ENCODE measurements around the gene SLC40A1.

DNA sequence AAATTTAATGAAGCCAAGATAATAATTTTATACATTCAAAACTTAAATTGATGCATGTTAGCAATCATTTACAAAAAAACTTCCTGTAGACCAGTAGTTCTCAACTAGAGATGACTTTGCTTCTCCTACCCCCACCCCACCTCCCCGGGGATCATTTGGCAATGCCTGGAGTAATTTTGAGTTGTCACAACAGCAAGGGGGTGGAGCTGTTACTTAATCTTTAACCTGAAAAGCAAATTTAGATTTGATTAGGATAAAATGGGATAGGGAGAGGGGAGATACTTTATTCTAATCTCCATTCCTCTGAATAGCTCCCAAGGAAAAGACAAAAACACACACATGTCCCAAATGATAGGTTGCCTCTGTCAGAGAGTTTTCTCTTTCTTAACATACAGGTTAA is 4.2 kb downstream of the SLC40A1 start:
- TF ChIP-seq, protein P1, sequence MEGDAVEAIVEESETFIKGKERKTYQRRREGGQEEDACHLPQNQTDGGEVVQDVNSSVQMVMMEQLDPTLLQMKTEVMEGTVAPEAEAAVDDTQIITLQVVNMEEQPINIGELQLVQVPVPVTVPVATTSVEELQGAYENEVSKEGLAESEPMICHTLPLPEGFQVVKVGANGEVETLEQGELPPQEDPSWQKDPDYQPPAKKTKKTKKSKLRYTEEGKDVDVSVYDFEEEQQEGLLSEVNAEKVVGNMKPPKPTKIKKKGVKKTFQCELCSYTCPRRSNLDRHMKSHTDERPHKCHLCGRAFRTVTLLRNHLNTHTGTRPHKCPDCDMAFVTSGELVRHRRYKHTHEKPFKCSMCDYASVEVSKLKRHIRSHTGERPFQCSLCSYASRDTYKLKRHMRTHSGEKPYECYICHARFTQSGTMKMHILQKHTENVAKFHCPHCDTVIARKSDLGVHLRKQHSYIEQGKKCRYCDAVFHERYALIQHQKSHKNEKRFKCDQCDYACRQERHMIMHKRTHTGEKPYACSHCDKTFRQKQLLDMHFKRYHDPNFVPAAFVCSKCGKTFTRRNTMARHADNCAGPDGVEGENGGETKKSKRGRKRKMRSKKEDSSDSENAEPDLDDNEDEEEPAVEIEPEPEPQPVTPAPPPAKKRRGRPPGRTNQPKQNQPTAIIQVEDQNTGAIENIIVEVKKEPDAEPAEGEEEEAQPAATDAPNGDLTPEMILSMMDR (IDR thresholded peaks at IDR 0.05), result no peak
- no peak for TF ChIP-seq POLR2AphosphoS5 (IDR thresholded peaks at IDR 0.05)
- TF ChIP-seq POLR2A (IDR thresholded peaks at IDR 0.05), result no peak
